Activated CD4-positive, CD25-positive, alpha-beta regulatory T cell treated with anti-CD3 and anti-CD28 coated beads, Interleukin-2, amount 50 U/mL, for 16 hours (primary cell): ENCODE measurements around the gene WDR88.
"Not testable (repeated sequence)": the region's sequence is repeated elsewhere in the genome, so short reads cannot be mapped to it uniquely, and the experiment has no call there.

ENCODE experiments used
- DNase-seq: peaks from one replicate; pipeline ENCODE4 v3.0.0-alpha.2; 2020; ENCODE audit warnings: low read depth, low spot score

Gene WDR88

GRCh38 chr19:33210266-33210940, 78.5 kb downstream of the WDR88 start:
- no peak for DNase-seq

GRCh38 chr19:33211794-33212435, 80.0 kb downstream of the WDR88 start:
- DNase-seq = no peak

- no peak for DNase-seq
Measured at GRCh38 chr19:33212436-33213172, 80.7 kb downstream of the WDR88 start.

- DNase-seq = no peak
Measured at GRCh38 chr19:33214596-33214995, 82.7 kb downstream of the WDR88 start.

- no peak for DNase-seq
Measured at GRCh38 chr19:33215438-33216197, 83.7 kb downstream of the WDR88 start.

GRCh38 chr19:33216198-33216830, 84.4 kb downstream of the WDR88 start:
- no peak for DNase-seq

GRCh38 chr19:33217881-33218280, 86.0 kb downstream of the WDR88 start:
- DNase-seq = no peak

- no peak for DNase-seq
Measured at GRCh38 chr19:33219261-33219815, 87.4 kb downstream of the WDR88 start.

- DNase-seq = no peak
Measured at GRCh38 chr19:33220115-33220514, 88.2 kb downstream of the WDR88 start.

GRCh38 chr19:33220735-33221134, 88.8 kb downstream of the WDR88 start:
- DNase-seq = no peak

- no peak for DNase-seq
Measured at GRCh38 chr19:33221638-33222037, 89.7 kb downstream of the WDR88 start.

- not testable (repeated sequence) for DNase-seq
Measured at GRCh38 chr19:33222255-33222654, 90.3 kb downstream of the WDR88 start.

- no peak for DNase-seq
Measured at GRCh38 chr19:33224694-33225457, 93.0 kb downstream of the WDR88 start.
